Gastrocnemius medialis (tissue), 4 donors: ENCODE results near the gene KEAP1.

ENCODE experiments used
- POLR2A ChIP-seq, 2 donors: fragments of 450-650 bp; IDR thresholded peaks; one replicate each; pipeline ENCODE4 v1.6.1; 2017; ENCODE audit warnings: antibody characterized with exemption in 2 of 2, mild to moderate bottlenecking in 2 of 2, moderate library complexity in 2 of 2
- TF ChIP-seq, protein P1 (sequence below), 5 experiments: fragments of 450-650 bp in 3 of 5; fragments of 200-600 bp in 2 of 5; sonication (generic) in 2 of 5; IDR thresholded peaks in 4 of 5; conservative IDR thresholded peaks in 1 of 5; 1 replicate in 4 of 5; 2 replicates in 1 of 5; pipeline ENCODE4 v1.5.1; 2016 to 2019; ENCODE audit warnings: antibody characterized with exemption in 5 of 5, mild to moderate bottlenecking in 3 of 5, moderate library complexity in 3 of 5

DNA sequence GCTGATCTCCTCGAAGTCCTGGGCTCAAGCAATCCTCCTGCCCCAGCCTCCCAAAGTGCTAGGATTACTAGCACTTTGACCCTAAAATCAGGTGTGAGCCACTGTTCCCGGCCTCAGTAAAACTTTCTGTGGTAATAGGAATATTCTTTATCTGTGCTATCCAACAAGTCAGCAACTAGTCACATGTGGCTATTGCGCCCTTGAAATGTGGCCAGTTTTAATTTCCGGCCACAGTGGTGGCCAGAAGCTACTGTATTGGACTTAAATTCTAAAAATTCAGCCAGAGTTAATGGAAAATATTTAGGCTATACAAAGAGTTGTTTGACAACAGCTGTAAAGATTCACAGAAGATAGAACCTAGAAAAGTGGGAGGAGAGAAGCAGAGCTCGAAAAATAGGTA is 30.0 kb downstream of the KEAP1 start:
- TF ChIP-seq POLR2A (IDR thresholded peaks at IDR 0.05), result no peak
- TF ChIP-seq, protein P1, sequence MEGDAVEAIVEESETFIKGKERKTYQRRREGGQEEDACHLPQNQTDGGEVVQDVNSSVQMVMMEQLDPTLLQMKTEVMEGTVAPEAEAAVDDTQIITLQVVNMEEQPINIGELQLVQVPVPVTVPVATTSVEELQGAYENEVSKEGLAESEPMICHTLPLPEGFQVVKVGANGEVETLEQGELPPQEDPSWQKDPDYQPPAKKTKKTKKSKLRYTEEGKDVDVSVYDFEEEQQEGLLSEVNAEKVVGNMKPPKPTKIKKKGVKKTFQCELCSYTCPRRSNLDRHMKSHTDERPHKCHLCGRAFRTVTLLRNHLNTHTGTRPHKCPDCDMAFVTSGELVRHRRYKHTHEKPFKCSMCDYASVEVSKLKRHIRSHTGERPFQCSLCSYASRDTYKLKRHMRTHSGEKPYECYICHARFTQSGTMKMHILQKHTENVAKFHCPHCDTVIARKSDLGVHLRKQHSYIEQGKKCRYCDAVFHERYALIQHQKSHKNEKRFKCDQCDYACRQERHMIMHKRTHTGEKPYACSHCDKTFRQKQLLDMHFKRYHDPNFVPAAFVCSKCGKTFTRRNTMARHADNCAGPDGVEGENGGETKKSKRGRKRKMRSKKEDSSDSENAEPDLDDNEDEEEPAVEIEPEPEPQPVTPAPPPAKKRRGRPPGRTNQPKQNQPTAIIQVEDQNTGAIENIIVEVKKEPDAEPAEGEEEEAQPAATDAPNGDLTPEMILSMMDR (IDR thresholded peaks at IDR 0.05 in 4 of 5, conservative IDR thresholded peaks at IDR 0.05 in 1 of 5), result no peak
